ENCODE measurements around the gene DMPK.

GRCh38 chr19:45764945-45765701 is 17.2 kb downstream of the DMPK start:
- TF ChIP-seq CTCF (IDR thresholded peaks at IDR 0.05) (no peak), POLR2A (IDR thresholded peaks at IDR 0.05) (no peak)
